Activated naive CD8-positive, alpha-beta T cell treated with anti-CD3 and anti-CD28 coated beads, Interleukin-2, amount 10 ng/mL, durations not matched to agents 7 days and 5 days (primary cell): ENCODE data around the gene MTTP. TPM values are rescaled to one million over a fixed set of nuclear protein-coding genes. Genes with fewer than 3 reads are reported as not detected.

Experiments
- ATAC-seq: fragments of 150-1000 bp; cut with Tn5 transposase; one replicate; pipeline ENCODE4 v1.10.0; 2021; ENCODE audit warnings: low read depth, moderate library complexity
- POLR2A ChIA-PET: fragments of 350-600 bp; sonication (Branson Sonifier 250); formaldehyde crosslinking; loops from one replicate; lab custom pipeline; 2021; ENCODE audit warnings: antibody characterized with exemption; lab: Charles Lee
- DNase-seq: peaks from one replicate; pipeline ENCODE4 v3.0.0; 2021
- H3K27ac Mint-ChIP-seq: one replicate; pipeline ENCODE4 v1.8.0; 2022; ENCODE audit warnings: mild to moderate bottlenecking, mixed read lengths
- H3K27me3 Mint-ChIP-seq: one replicate; pipeline ENCODE4 v1.8.0; 2022; ENCODE audit warnings: mild to moderate bottlenecking, moderate library complexity, mixed read lengths
- H3K36me3 Mint-ChIP-seq: one replicate; pipeline ENCODE4 v1.8.0; 2021; ENCODE audit warnings: mild to moderate bottlenecking, mixed read lengths
- H3K4me1 Mint-ChIP-seq: one replicate; pipeline ENCODE4 v1.8.0; 2021; ENCODE audit warnings: mixed read lengths
- H3K4me3 Mint-ChIP-seq: one replicate; pipeline ENCODE4 v1.8.0; 2022; ENCODE audit warnings: mild to moderate bottlenecking, moderate library complexity, mixed read lengths
- H3K9me3 Mint-ChIP-seq: one replicate; pipeline ENCODE4 v1.8.0; 2021; ENCODE audit warnings: mixed read lengths
- total RNA-seq, 2 experiments: library from RNA; stranded (reverse); gene quantifications; one replicate each; pipeline ENCODE4 v1.2.3, GENCODE V29; 2021

MTTP gene
- total RNA-seq, 2 experiments from 2014 or later = 0.43 to 0.64 TPM

DNA sequence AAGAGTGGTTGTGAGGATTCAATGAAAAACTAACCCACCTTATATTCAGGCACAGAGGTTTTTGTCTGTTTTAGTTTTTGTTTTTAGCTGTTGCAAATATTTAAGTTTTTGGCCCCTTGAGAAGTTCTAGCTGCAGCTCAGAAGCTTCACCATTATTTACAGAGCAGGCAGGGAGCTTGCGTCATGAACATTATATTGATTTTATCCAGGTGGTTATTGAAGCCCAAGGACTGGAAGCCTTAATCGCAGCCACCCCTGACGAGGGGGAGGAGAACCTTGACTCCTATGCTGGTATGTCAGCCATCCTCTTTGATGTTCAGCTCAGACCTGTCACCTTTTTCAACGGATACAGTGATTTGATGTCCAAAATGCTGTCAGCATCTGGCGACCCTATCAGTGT is 38.1 kb downstream of the MTTP start:
- no peak overlapping the region for H3K4me3 Mint-ChIP-seq
- ATAC-seq (no peak), DNase-seq (no peak)
- H3K27me3 Mint-ChIP-seq = peaks cover 19% of the 10 kb centered on the region
- H3K36me3 Mint-ChIP-seq = no peaks in the 10 kb centered on the region
- no peaks in the 10 kb centered on the region for H3K9me3 Mint-ChIP-seq
- POLR2A ChIA-PET = no interaction called here
- no peaks in the 10 kb centered on the region for H3K4me1 Mint-ChIP-seq
- no peak overlapping the region for H3K27ac Mint-ChIP-seq

DNA sequence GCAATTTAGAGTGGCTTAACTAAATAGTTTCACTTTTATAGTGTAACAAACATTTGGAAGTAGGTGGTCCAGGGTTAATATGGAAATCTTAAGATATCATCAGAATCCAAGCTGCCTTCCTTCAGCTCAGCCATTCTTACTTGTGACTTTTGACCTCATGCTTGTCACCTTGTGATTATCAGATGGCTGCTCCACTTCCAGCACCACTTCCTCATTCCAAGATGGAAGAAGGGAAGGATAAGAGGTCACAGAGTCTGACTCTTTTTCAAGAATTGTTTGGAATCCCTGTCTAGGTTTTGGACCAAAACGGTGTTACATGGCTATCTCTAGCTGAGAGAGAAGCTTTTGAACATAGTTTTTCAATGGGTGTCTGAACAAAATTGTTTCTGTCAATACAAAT is 39.9 kb downstream of the MTTP start:
- no peak overlapping the region for H3K4me3 Mint-ChIP-seq
- no peak for DNase-seq
- no peak overlapping the region for H3K27ac Mint-ChIP-seq
- ATAC-seq = no peak
- peaks cover 23% of the 10 kb centered on the region for H3K27me3 Mint-ChIP-seq
- H3K36me3 Mint-ChIP-seq = no peaks in the 10 kb centered on the region
- no peaks in the 10 kb centered on the region for H3K4me1 Mint-ChIP-seq
- POLR2A ChIA-PET = no interaction called here
- no peaks in the 10 kb centered on the region for H3K9me3 Mint-ChIP-seq

DNA sequence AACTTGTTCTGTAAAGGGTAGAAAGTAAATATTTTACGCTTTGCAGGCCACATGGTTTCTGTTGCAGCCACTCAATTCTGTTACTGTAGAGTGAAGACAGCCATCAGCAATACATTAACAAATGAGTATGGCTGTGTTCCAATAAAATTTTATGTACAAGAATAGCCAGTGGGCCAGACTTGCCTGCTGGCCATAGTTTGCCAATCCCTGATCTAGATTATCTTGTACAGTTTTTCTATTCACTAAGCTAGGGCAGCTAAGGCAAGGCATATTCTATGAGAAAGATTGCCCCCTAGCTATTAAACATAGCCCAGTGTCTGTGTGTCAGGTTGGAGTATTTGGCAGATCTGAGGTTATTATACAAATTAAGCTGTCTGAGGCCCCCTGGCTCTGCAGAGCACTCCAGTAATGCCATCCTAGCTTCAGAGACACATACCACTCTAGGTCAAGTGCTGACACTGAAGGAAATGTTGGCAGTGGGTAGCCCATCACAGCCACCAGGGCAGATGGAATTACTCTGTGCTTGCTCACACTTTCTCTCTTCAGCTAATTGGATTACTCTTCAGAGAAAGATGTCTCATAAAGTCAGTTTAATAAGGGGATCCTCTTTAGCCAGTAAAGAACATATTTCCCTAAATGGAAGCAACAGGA is 40.7 kb downstream of the MTTP start:
- peaks cover 24% of the 10 kb centered on the region for H3K27me3 Mint-ChIP-seq
- H3K4me3 Mint-ChIP-seq = no peak overlapping the region
- H3K4me1 Mint-ChIP-seq = no peaks in the 10 kb centered on the region
- no peak for ATAC-seq
- POLR2A ChIA-PET = no interaction called here
- H3K36me3 Mint-ChIP-seq = no peaks in the 10 kb centered on the region
- H3K27ac Mint-ChIP-seq = no peak overlapping the region
- no peaks in the 10 kb centered on the region for H3K9me3 Mint-ChIP-seq
- no peak for DNase-seq

DNA sequence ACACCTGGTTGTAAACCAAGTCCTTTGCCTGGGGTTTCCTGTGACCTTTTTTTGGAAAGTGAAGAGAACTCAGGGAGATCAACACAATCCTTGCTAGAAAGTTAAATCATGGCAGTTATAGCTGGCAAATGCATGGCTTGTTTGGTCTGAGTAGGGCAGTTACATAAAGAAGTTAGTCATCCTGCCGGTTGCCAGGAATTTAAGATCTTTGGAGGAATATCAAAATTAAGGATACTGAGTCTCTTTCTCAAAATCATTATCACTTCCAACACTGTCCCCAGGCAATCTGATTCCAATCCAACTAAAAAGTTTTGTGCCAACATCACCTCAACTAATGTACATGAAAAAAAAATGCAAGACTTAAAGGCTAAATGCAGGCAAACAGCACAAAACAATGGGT is 42.8 kb downstream of the MTTP start:
- POLR2A ChIA-PET = no interaction called here

DNA sequence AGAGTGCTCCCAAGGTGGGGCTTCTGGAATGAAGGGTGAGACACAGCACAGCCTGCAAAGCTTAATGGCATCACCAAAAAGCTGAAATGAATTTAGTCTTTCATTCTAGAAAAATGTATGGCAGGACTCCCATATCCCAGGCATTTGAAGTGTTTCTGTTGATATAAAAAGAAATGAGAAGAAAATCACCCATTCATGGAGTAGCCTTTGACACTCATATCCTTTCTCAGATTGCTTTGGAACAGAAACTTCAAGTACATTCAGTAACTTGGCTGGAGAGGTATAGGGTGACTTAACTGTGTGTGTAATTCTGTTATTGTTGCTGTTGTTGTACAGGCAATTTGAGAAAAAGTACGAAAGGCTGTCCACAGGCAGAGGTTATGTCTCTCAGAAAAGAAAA is 47.7 kb downstream of the MTTP start:
- Mint-ChIP-seq H3K4me3 (no peak overlapping the region), H3K9me3 (no peaks in the 10 kb centered on the region), H3K27me3 (peaks cover 15% of the 10 kb centered on the region), H3K27ac (no peak overlapping the region), H3K36me3 (no peaks in the 10 kb centered on the region), H3K4me1 (peaks cover 6% of the 10 kb centered on the region)
- POLR2A ChIA-PET = no interaction called here
- no peak for DNase-seq
- no peak for ATAC-seq

More for the DNA sequence above, 42.8 kb downstream of the MTTP start:
- ATAC-seq (no peak), DNase-seq (no peak)
- Mint-ChIP-seq H3K4me3 (no peak overlapping the region), H3K27ac (no peak overlapping the region), H3K9me3 (no peaks in the 10 kb centered on the region), H3K36me3 (no peaks in the 10 kb centered on the region), H3K27me3 (peaks cover 17% of the 10 kb centered on the region), H3K4me1 (no peaks in the 10 kb centered on the region)

DNA sequence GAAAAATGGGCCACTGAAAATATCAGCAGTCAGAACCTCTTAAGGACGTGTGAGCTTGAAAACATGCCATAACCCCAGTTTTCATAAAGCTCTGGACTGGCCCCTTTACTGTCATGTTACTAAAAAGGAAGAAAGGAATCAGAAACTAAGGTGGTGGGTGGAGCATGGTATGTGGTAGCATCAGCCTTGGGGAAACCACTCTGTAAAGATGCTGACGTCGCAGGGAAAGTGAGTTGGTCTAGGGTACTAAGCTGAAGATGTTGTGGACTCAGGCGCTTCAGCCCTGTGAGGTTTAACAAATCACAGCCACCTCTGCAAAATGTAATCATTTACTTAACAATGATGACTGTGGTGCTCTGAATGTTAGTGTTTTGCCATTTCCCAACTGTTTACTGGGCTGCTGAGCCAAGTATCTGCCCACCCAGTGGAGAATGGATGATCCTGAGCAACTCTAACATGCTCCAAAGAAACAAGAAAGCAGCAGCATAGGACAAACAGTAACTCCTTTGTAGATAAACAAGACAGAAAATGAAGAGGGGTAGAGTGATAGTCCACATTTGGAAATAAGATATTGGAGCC is 49.6 kb downstream of the MTTP start:
- Mint-ChIP-seq H3K4me1 (peaks cover 6% of the 10 kb centered on the region), H3K36me3 (peaks cover 1% of the 10 kb centered on the region), H3K9me3 (peaks cover 1% of the 10 kb centered on the region), H3K27me3 (peaks cover 10% of the 10 kb centered on the region), H3K4me3 (no peak overlapping the region), H3K27ac (no peak overlapping the region)
- ATAC-seq (peak; percentile 58), DNase-seq (no peak)
- POLR2A ChIA-PET = interaction anchor here (1.0 kb wide), 1 partner anchor 536 kb away, joined by 3 read pairs; the partner anchor contains the start of gene ADH5

DNA sequence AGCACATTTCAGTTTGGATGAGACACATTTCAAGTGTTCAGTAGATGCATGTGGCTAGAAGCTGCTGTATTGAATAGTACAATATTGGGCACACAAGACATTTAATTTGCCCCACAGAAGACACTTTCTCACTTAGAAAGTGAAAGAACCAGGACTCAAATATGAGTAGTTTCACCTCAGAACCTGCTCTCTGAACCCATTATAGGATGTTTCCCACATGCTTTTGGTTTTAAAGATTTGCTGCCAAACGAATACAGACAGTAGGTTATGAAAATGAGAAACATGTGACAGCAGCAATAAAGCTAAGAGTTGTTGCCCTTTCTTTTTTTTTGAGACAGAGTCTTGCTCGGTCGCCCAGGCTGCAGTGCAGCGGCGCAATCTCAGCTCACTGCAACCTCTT is 50.7 kb downstream of the MTTP start:
- ATAC-seq (peak; percentile 20), DNase-seq (no peak)
- Mint-ChIP-seq H3K4me3 (no peak overlapping the region), H3K27me3 (peaks cover 3% of the 10 kb centered on the region), H3K36me3 (peaks cover 1% of the 10 kb centered on the region), H3K27ac (no peak overlapping the region), H3K4me1 (peaks cover 17% of the 10 kb centered on the region), H3K9me3 (peaks cover 1% of the 10 kb centered on the region)
- POLR2A ChIA-PET = no interaction called here

DNA sequence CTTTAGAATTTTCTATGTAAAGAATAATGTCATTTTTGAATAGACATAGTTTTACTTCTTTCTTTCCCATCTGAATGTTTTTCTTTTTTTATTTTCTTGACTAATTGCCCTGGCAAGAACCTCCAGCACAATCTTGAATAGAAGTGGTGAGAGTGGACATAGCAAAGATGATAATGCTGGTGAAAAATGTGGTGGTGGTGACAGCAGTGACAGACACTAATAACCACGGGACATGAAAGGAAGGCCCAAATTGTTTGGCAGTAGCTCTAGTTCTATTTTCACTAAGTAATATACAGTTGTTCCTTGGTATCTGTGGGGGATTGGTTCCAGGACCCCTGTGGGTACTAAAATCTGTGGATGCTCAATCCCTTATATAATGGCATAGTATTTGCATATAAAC is 53.4 kb downstream of the MTTP start:
- Mint-ChIP-seq H3K36me3 (peaks cover 1% of the 10 kb centered on the region), H3K4me3 (no peak overlapping the region), H3K9me3 (peaks cover 1% of the 10 kb centered on the region), H3K27me3 (peaks cover 9% of the 10 kb centered on the region), H3K27ac (no peak overlapping the region), H3K4me1 (peaks cover 18% of the 10 kb centered on the region)
- POLR2A ChIA-PET = no interaction called here
- ATAC-seq (no peak), DNase-seq (no peak)

DNA sequence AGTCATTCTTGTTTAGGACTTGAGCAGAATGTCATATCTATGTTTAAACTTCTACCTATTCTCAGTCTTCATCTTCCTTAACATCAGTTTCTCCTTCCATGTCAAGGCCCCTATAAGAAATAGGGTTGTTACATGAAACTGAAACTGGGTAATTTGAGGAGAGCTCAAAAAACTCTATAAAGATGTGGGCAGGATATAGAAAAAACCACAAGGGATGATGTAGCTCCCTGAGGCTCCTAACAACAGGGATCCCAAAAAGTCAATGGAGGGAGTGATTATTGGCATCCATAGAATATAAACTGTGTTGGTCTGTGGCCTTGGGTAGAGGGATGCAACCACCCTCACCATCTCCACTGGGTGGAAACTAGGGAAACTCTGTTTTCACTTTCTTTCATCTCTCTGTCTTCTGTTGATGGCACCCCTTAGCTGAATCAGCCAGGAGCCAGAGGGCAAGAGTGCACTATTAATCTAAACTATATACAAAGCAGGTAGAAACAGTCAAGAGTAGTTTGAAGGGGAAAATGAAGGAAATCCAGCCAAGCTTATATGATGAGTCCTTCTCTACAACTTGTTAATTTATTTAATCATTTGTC is 55.4 kb downstream of the MTTP start:
- no peak for DNase-seq
- Mint-ChIP-seq H3K4me3 (peak overlapping the region; percentile 35), H3K36me3 (peaks cover 1% of the 10 kb centered on the region), H3K9me3 (peaks cover 1% of the 10 kb centered on the region), H3K27me3 (peaks cover 8% of the 10 kb centered on the region), H3K4me1 (peaks cover 12% of the 10 kb centered on the region), H3K27ac (no peak overlapping the region)
- POLR2A ChIA-PET = no interaction called here
- ATAC-seq = peak; percentile 72

DNA sequence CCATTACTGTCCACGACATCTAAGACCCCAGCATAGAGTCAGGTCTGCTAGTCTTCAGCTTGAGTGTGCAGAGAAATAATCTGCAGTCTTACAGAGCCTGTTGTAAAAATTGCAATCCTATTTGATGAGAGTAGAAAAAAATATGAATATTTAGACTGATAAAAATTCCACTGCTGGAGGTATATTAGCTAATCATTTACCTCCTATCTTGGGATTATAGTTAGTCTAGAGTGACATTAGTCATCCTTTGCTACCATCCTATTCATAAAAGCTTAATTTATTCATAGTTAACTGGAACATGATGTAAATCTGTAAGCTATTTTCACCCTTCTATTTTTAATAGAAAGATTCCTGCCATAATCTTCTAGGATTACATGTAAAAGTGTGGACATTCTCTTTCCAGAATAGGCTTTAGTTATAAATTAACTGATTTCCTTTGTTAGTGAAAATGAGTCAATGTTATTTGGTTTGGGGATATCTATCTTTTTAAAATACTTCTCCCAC is 56.3 kb downstream of the MTTP start:
- no peak for DNase-seq
- peaks cover 1% of the 10 kb centered on the region for H3K9me3 Mint-ChIP-seq
- no peak overlapping the region for H3K4me3 Mint-ChIP-seq
- peaks cover 1% of the 10 kb centered on the region for H3K36me3 Mint-ChIP-seq
- no peak overlapping the region for H3K27ac Mint-ChIP-seq
- ATAC-seq = no peak
- H3K27me3 Mint-ChIP-seq = peaks cover 8% of the 10 kb centered on the region
- POLR2A ChIA-PET = interaction anchor here (0.5 kb wide), 1 partner anchor 97 kb away, joined by 4 read pairs; no protein-coding TSS in a partner anchor
- H3K4me1 Mint-ChIP-seq = peaks cover 12% of the 10 kb centered on the region

DNA sequence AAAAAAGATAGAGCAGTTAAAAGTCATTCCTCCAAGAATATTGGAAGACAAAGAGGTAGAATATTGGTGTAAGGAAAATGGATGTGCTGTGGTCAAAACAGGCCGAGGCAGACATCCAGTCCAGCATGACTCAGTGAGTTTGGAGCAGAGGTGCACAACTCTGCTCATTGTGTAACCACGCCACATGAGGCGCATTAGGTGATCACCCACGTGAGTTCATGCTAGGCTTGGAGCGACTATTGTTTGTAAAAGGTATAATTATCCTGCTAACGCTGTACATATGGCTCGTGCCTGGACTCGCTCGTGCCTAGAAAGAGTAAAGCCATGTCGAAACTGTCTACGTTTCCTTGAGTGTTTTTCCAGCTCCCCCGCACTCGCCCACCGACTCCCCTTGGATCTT is 59.1 kb downstream of the MTTP start:
- Mint-ChIP-seq H3K27me3 (peaks cover 8% of the 10 kb centered on the region), H3K9me3 (no peaks in the 10 kb centered on the region)

DNA sequence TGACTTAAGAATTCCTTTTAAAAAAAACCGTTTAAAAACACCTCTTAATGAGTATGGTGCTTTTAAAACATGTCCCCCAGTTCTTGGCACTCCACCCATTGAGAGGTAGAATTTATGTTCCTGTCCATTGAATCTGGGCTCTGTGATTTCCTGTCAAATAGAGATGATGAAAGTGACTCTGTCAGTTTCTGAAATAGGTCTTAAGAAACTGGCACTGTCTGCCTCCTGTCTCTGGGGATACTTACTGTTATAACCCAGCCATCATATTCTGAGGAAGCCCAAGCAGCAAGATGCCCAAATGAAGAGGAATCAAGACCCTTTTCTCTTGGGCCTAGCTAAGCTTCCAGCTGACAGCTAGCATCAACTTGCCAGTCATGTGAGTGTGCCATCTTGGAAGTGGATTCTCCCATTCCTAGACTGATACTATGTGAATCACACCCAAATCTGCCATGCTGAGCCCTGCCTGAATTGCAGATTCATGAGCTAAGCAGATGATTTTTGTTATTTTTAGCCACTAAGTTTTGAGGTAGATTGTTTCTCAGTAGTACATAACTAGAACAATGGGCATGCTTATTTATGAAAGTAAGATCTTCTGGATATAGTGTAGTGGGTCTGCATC is 60.2 kb downstream of the MTTP start:
- Mint-ChIP-seq H3K9me3 (no peaks in the 10 kb centered on the region), H3K27me3 (peaks cover 12% of the 10 kb centered on the region), H3K4me1 (peaks cover 6% of the 10 kb centered on the region), H3K27ac (no peak overlapping the region), H3K36me3 (no peaks in the 10 kb centered on the region), H3K4me3 (no peak overlapping the region)
- no peak for ATAC-seq
- no peak for DNase-seq
- POLR2A ChIA-PET = no interaction called here

More for the DNA sequence above, 59.1 kb downstream of the MTTP start:
- Mint-ChIP-seq H3K27ac (no peak overlapping the region), H3K4me1 (peaks cover 12% of the 10 kb centered on the region), H3K4me3 (no peak overlapping the region), H3K36me3 (no peaks in the 10 kb centered on the region)
- POLR2A ChIA-PET = no interaction called here
- ATAC-seq (no peak), DNase-seq (no peak)

DNA sequence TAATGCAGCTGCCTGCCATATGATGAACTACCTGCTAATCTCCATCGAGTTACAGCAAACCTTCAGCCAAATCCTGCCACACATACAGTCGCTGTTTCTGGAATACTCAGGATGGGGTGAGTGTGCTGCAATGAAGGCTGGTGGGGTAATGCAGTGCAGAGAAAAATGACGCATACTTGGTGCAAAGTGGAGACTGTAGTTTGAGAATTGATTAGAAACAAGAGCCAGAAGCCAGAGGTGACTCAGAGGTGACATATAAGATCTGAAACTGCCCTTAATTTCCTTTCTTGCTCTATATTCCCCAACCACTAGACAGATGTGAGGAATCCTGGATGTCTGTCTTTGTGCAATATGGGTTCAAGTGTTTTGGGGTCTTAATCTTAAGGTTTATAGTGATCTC is 61.0 kb downstream of the MTTP start:
- no peak overlapping the region for H3K4me3 Mint-ChIP-seq
- no peaks in the 10 kb centered on the region for H3K4me1 Mint-ChIP-seq
- DNase-seq (no peak), ATAC-seq (no peak)
- no peaks in the 10 kb centered on the region for H3K9me3 Mint-ChIP-seq
- peaks cover 15% of the 10 kb centered on the region for H3K27me3 Mint-ChIP-seq
- POLR2A ChIA-PET = no interaction called here
- no peak overlapping the region for H3K27ac Mint-ChIP-seq
- H3K36me3 Mint-ChIP-seq = no peaks in the 10 kb centered on the region
